Measurements from ENCODE around the gene TMEM163. TPM values are rescaled to one million over a fixed set of nuclear protein-coding genes. Genes with fewer than 3 reads are reported as not detected.

Gene TMEM163
- polyA plus RNA-seq, 5 donors: 4.8 to 13.6 (median 8.4) TPM

DNA sequence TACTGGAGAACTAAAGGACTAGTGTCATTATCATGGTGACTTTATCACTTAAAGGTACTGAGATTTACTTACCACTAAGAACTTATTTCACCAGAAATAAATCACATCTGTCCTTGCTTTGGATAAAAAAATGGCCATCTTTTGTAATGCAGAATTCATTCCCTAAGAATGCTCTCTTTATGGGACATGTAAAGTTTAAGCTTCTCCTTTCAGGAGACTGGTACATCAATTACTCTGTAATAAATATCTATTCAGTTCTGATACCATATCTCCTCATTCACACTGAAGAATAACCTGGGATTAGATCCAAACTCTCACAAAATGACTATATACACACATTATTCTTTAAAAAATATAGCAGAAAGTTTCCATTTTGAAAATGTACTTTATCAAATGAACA, 24.4 kb downstream of the TMEM163 start:
- no peak for DNase-seq

DNA sequence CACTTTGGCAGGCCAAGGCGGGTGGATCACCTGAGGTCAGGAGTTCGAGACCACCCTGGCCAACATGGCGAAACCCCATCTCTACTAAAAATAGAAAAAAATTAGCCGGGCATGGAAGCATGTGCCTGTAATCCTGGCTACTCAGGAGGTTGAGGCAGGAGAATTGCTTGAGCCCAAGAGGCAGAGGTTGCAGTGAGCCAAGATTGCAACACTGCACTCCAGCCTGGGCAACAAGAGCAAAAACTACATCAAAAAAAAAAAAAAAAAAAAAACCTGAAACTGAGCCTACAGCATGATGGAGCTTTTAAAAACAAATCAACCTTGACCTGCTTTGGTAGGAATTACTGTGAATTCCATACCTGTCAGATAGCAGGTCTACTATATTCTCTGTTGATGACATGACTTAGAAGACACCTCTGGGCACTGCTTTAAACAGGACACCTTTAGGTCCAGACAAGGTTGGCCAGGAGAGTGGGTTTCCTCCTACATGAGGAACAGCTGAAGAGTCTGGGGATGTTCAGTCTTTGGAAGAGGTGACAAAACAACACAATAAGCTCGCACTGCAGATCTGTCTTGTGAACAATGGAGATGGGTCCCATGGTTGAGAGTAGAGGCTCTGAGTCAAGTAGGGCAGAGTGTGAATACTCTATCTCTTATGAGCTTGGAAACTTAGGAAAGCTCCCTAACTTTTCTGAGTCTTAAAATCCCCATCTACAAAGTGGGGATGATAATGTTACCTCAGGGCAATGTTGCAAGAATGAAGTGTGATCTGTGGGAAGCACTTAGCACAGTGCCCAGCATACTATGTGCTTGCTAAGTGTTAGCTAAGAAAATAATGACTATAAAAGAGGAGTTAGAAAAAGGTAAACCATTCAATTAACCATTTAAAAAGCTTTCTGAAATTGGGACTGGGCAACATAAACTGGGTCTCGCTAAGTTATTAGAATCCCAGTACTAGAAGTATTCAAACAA, 25.2 kb downstream of the TMEM163 start:
- DNase-seq: no peak

DNA sequence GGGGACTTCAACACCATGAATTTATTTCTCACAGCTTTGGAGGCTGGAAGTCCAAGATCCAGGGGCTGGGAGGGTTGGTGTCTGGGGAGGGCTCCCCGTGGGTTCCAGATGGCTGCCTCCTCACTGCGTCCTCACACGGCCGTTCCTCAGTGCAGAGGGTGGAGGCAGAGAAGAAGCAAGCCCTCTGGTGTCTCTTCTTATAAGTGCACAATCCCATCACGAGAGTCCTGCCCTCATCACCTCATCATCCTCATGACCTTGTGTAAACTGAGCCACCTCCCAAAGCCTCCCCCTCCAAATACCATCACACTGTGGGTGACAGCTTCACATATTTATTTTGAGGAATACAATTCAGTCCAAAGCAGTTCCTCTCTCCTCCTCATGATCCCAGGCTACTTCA, 26.3 kb downstream of the TMEM163 start:
- no peak for DNase-seq

DNA sequence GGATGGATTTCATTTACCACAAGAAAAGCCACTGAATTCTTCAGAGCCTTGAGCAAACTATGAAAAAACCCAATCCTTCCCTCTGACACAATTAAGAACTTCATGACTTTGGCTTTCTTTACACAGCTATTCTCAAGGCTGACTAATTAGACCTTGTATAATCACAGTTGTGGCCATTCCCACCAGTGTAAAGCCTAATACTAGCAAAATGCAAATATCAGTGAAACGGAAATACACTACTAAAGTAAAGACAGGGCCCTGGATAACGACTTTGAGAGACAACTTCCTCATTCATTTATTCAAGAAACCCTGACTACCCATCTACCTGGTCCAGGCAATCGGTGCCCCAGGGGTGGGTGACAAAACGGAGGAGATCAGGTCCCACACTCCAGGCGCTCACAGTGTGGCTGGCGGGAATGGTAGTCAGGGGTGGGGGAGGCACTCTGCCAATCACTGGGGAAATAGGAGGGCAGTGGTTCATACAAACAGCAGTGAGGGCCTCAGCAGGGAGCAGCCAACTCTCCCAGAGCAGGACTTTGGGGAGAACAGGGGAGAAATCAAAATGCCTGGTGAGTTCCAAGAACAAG, 28.1 kb downstream of the TMEM163 start:
- no peak for DNase-seq

DNA sequence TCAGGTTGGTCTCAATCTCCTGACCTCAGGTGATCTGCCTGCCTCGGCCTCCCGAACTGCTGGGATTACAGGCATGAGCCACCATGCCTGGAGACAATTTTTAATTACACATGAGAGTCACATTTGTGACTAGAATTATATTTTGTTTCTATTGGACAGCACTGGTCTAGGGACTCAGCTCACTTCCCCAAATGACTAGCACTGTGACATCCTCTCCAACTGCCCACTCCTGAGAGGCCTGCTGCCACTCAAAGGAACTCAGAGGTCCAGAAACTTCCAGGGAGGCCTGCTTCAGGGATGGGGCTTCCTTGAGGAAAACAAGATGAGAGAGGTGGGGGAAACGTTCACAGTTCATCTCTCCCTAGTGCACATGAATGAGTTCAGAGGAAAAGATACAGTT, 29.5 kb downstream of the TMEM163 start:
- DNase-seq: no peak

DNA sequence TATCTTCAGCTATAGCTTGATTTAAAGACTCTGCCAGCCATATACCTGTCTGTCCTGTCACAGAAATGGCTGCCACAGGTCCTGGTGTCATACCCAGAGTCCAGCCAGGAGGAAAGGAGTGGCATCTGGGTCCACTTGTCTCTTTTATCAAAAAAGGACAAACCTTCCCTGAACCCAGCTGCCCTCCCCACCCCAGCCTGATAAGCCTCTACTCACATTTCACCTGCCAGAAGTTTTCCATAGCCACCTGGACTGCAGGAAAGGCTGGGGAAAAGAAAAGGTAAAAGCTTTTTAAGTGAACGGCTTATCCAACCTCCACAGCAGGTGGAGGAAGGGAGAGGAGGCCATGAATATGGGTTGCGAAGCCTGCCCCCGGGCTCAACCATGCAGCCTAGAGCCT, 32.8 kb downstream of the TMEM163 start:
- no peak for DNase-seq

DNA sequence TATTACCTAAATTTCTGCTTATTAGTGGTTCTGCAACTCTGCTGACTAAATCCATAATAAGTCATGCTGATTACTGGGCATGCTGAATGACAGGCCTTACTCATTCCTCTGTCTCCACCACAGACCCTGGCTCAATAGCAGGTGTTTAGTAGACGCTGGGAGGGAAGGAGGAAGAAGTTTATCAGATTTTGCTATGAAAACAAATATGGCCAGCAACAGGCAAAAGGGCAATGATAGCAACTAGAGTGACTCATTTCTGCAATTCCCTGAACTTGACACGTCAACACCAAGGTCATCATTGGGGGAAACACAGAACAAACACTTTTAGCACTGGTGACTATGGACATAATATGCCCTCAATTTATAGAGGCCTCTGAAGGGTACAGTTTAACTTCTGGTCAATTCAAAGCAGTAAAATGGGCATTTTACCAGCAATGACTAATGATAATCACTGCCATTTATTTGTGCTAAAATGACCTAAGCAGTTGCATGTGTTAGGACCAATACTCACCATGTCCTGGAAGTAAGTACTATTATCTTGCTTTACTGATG, 35.2 kb downstream of the TMEM163 start:
- DNase-seq: no peak

DNA sequence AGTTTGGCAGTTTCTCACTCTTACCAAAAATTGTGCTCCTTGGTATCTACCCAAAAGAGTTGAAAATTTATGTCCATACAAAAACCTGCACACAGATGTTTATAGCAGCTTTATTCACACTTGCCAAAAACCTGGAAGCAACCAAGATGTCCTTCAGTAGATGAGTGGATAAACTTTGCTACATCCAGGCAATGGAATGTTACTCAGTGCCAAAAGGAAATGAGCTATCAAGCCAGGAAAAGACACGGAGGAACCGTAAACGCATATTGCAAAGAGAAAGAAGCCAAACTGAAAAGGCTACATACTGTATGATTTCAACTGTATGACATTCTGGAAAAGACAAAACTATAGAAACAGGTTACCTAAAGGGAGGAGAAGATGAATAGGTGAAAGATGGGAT, 36.1 kb downstream of the TMEM163 start:
- no peak for DNase-seq

DNA sequence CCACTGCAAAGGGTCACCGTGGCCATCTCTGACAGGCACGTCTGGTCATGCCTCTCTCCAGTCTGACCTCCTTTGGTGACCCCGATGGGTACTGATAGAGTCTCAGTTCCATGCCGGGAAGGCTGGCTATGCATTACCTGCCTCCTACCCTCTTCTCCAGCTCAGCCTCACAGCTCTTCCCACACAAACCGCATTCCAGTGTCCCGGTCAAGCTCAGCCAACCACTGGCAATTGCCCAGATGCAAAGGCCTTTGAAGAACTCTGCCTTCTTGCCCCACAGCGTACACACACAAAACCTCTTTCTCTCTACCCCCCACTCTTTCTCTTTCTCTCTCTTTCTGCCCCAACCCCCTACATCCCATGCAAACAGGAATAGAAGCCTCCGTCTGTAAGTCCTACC, 37.6 kb downstream of the TMEM163 start:
- no peak for DNase-seq

DNA sequence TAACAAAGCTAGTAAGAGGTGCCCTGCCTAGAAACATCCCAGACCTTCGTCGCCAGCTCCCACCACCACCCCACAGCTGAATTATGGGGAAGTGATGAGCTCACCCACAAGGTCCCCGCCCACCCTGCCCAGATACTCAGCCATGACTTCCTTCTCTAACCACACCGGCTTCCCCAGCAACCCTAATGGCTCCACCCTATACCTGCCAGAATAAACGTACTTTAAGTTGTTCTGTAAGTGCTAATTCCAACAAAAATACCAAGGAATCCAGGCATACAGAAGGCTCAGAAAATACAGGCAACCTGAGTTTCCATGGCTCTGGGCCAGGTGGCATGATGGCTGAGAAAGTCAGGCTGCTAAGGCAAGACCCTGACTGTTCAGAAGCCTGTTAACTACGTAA, 39.1 kb downstream of the TMEM163 start:
- DNase-seq: peak in 1 of 2 donors; percentile 27

DNA sequence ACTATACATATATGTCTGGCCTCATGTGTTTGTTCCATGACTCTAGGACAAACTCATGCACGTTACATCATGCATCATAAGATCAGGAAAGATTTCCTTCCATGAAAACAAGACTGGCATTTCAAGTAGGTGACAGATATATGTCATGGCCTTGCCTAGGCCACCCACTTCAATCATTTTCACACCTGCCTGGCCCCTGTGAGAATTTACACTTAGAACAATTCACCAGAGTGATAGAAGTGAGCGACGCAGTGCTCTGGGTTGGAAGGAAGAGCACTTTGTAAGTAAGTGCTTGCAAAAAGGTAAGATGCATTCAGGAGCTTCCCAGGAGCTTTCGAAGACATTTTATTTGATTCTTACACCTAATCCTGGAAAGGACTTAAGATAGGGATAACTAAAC, 39.5 kb downstream of the TMEM163 start:
- DNase-seq: no peak

DNA sequence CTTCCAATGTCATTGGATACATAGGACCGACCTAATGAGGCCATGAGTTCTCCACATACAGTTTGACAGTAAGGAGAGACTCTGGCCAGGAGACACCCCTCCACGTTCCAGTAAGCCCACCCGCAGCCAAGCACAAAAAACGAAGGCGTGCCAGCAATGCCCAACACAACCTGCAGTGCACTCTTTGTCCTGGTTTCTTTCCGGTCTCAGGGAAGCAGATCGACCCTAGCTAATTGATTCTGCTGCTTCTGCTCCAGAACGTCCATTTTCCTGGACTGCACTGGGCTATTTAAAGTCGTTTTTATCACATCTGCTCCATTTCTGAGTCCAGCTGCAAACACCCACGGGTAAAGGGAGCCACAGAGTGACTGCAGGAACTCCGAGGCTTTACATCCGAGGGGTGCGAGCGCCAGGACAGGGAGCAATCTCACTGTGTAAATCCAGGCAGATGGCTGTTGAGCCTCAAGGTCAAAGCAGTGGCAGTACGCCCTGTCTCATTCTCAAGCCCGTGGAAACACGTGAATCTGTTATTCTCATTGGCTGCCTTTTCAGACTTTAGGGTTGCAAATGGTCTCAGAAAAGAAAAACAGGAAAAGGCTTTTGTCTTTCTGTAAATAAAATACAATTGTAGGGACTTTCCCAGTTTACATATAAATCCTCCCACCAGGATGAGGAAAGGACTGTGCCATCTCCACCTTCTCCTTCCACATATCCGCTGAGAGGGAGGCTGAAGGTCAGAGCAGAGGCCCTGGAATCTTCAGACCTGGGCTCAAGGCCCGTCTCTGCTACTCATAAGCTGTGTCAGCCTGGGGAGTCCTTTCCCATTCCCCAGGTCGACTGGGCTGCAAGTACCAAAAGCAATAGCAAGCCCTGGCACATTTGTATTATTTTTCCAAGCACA, 40.7 kb downstream of the TMEM163 start:
- no peak for DNase-seq

DNA sequence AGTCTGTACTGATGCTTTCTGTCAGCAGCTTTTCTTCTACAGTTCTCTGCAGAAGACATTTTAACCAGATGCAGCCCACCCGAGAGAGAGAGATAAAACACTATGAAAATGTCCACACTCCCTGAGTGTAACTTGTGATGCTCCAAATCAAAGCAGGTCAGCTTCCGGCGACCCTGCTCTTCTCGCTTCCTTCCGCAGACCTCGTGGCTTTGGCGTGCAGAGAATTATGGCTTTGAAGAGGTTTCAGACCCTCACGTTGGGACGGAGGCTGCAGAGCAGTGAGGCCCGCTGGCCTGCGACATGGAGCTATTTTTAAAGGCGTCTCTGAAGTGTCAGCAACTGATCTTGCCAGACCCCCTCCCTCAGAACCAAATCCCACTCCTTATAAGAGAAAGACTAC, 41.8 kb downstream of the TMEM163 start:
- no peak for DNase-seq

DNA sequence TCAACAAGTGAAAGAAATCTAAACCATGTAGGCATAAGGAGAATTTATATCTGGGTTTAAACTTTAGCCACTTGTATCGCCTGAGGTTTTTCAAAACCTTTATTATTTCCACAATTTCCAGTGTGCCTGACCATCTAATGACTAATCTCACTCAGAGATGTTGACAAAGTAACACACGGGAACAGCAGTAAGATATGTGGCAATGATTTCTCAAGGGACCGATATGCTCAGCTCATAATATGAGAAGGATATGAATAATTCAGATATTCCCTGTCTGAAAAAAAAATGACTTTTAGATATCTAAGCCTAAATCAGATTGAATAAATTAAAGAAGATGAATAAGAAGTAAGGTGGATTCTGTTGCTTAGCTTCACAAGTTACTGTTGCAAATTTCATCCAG, 43.5 kb downstream of the TMEM163 start:
- no peak for DNase-seq

DNA sequence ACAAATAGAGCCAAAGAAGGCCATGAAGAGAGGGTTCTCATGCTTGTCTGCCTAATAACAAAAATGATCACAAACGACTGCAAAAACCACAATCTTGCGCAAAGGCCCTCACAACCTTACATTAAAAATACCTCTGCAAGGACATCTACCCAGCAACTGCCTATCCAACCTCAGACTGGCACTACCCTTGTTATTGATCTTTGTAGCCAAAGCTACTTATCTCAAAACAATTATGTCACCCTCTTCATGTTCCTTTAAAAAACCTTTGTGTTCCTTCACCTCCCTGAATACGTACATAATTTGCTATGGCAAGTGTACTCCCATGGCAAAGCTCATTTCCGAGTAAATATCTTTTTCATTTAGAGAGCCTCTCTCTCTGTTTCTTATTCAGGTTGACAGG, 44.1 kb downstream of the TMEM163 start:
- DNase-seq: no peak

DNA sequence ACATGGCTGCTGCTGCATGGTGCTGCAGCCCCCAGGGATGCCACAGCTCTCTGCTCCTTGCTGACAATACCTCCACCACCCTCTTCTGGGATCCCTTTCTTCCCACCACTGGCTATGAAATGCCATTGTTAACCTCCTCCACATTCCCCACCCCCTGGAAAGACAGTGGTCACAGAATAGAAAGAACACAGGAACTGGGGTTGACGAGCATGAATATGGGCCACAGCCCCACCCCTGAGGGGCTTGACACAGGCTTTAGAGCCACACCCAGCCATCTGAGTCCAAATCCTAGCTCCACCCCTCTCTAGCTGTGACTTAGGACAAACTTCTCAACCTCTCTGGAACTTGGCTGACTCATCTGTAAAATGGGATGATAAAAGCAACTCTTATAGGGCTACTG, 47.3 kb downstream of the TMEM163 start:
- no peak for DNase-seq

DNA sequence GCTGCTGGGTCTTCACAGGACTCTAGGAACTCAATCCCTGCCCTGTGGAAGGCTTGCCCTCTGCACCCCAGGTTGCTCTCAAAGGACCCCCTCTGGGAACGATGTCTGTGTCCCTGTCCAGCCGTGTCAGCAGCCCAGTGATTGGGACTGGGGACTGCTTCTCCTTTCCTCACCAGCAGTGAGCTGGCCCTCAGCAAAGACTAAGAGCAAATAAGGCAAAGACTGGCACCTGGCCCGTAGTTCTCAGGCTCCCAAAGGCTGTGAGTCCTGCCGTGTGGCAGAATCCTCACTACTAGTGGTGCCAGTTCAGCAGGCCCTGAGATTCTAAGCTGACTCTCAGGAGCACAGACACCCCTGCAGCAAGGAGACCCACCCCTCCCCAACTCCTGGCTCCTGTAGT, 47.8 kb downstream of the TMEM163 start:
- peak; percentile 39 to 42 for DNase-seq

DNA sequence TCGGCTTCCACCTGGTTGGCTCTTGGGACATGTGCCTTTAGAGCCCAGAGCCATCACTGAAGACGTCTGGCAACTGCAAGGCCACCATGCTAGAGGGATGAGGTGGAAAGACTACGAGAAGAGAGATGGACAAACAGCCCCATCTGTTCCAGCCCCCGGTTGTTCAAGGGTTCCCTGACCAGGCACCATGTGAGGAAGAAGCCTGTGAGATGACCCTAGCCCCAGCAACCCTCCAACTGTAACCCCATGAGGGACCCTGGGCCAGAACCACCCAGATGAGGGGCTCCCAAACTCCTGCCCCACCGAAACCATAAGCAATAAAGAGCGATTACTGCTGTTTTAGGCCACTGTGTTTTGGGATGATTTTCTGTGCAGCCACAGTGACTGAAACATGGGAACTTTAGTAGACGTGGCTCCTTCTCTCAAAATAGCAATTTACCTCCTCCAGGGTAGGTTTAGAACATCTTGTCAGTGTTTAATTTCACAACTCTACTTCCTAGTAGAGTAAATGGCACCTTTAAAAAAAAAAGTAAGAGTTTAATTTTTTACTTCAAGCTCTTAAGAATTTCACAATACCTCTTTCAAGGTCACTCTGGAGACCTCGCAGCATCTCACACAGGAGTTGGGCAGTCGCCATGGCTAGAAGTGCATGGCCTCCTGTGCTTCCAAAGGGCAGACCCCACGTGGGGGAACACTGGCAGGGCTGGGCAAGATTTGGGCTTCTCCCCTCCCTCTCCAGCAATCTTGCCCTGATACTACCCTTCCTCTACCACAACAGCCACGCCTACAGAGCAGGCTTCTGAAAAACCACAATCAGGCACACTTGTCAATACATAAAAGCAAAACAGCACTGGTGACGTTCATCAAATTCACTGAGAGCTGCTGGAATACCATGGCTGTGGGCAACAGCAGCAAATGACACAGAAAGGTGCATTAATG, 48.8 kb downstream of the TMEM163 start:
- DNase-seq: peak; percentile 43 to 55

DNA sequence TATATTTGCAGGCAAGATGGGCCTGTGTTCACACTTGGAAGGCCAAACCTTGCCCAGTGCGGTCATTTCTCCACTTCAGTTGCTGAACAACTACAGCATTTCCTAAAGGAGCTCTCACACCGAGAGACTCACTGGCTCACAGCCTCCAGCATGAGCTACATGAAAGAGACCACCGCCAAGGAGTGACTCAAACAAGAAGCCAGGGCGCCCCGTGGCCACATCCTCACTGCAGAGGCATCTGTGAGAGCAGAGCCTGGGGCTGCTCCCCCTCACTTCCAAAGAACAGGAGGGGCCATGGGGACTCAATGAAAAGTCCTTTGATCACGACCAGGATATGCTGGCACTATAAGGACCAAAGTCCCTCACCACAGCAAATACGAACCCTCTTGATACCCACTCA, 50.0 kb downstream of the TMEM163 start:
- DNase-seq: peak; percentile 35 to 44

DNA sequence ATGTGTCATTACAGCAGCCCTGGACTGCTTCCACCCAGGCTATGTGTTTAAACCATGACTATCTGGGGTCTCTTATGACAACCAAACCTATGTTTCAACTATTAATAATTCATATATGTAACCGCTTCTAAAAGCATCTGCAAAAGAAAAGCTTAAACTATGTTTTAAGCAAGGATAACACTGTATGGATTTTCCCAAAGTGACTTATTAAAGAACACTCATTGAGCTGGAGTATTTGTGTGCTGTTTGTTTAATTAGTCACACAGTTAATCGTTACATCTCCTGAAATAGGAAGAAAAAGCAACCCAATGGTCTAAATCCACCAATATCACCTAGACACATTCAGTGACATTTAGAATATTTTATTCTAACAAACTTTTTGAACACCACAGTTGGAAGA, 51.3 kb downstream of the TMEM163 start:
- DNase-seq: no peak

DNA sequence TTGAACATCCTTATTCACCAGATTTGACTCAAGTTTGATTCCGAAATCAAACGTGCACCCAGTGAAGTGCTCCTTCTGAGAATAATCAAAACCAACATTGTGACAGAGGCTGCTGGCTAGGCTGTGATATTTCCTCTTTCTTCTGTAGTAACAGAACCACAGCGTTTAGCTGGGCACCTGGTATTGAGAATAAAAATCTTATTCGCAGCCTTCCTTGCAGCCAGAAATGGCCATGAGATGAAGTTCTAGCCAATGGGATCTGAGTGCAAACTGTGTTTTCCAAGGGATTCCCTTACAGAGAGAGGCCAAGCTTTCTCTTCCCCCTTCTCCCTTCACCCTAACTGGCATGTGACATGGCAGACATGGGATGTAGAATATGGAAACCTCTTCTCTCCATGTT, 51.7 kb downstream of the TMEM163 start:
- no peak for DNase-seq
